ENCODE data around the gene ATM.

ATM gene

DNA sequence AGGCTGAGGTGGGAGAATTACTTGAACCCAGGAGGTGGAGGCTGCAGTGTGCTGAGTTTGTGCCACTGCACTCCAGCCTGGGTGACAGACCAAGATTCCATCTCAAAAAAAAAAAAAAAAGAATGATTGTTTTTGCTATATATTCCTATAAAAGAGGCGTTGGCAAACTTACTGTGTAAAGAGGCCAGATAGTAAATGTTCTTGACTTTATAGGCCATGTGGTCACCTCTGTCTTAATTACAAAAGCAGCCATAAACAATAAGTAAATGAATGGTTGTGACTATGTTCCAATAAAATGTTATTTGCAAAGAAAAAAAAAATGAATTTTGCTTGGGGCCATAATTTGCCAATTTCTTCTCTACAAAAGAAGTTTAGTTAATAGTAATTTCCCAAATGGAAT, 12.3 kb downstream of the ATM start:
- Histone ChIP-seq H3K4me2 (ENCODE audit: low read length) (no peak overlapping the region), H2AFZ (ENCODE audit: low read depth, low read length) (no peak overlapping the region), H4K20me1 (ENCODE audit: insufficient read depth, low read length) (peaks cover 4% of the 10 kb centered on the region; the same call in 1 of the 2 replicates), H3K27ac (ENCODE audit: low read length) (no peak overlapping the region), H3K27me3 (ENCODE audit: low read depth, low read length) (no peaks in the 10 kb centered on the region), H3K36me3 (replicated peaks; ENCODE audit: low read depth, low read length) (peaks cover 33% of the 10 kb centered on the region), H3K9ac (ENCODE audit: low read length) (no peak overlapping the region), H3K9me3 (ENCODE audit: insufficient read depth, low read length) (no peaks in the 10 kb centered on the region), H3K4me3 (ENCODE audit: low read length) (no peak overlapping the region), H3K4me1 (ENCODE audit: low read length) (peaks cover 18% of the 10 kb centered on the region), H3K79me2 (ENCODE audit: low read length) (no peaks in the 10 kb centered on the region)
- TF ChIP-seq, protein P1, sequence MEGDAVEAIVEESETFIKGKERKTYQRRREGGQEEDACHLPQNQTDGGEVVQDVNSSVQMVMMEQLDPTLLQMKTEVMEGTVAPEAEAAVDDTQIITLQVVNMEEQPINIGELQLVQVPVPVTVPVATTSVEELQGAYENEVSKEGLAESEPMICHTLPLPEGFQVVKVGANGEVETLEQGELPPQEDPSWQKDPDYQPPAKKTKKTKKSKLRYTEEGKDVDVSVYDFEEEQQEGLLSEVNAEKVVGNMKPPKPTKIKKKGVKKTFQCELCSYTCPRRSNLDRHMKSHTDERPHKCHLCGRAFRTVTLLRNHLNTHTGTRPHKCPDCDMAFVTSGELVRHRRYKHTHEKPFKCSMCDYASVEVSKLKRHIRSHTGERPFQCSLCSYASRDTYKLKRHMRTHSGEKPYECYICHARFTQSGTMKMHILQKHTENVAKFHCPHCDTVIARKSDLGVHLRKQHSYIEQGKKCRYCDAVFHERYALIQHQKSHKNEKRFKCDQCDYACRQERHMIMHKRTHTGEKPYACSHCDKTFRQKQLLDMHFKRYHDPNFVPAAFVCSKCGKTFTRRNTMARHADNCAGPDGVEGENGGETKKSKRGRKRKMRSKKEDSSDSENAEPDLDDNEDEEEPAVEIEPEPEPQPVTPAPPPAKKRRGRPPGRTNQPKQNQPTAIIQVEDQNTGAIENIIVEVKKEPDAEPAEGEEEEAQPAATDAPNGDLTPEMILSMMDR (IDR thresholded peaks at IDR 0.05; ENCODE audit: low read depth, low read length), result no peak
- no peak for TF ChIP-seq EZH2phosphoT487 (IDR thresholded peaks at IDR 0.05; ENCODE audit: low read depth)

DNA sequence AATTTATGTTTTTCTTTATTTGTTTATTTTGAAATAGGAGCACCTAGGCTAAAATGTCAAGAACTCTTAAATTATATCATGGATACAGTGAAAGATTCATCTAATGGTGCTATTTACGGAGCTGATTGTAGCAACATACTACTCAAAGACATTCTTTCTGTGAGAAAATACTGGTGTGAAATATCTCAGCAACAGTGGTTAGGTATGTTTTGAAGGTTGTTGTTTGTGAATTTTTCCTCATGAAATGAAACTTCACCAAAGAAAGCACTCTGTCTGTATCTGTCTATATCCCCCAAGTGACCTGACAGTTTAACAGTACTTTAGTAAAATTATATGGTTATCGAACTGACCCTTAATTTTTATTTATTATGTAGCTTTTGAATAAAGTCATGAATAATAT, 12.8 kb downstream of the ATM start:
- Histone ChIP-seq H3K4me3 (ENCODE audit: low read length) (no peak overlapping the region), H3K9me3 (ENCODE audit: insufficient read depth, low read length) (no peaks in the 10 kb centered on the region), H3K4me2 (ENCODE audit: low read length) (no peak overlapping the region), H3K27me3 (ENCODE audit: low read depth, low read length) (no peaks in the 10 kb centered on the region), H4K20me1 (ENCODE audit: insufficient read depth, low read length) (peaks cover 4% of the 10 kb centered on the region; the same call in 1 of the 2 replicates), H3K36me3 (replicated peaks; ENCODE audit: low read depth, low read length) (peaks cover 33% of the 10 kb centered on the region), H3K27ac (ENCODE audit: low read length) (peak overlapping the region; percentile 13; the same call in 1 of the 2 replicates), H3K4me1 (ENCODE audit: low read length) (peaks cover 18% of the 10 kb centered on the region), H3K79me2 (ENCODE audit: low read length) (no peaks in the 10 kb centered on the region), H2AFZ (ENCODE audit: low read depth, low read length) (no peak overlapping the region), H3K9ac (ENCODE audit: low read length) (no peak overlapping the region)
- TF ChIP-seq, protein P1 (IDR thresholded peaks at IDR 0.05; ENCODE audit: low read depth, low read length), result no peak
- no peak for TF ChIP-seq EZH2phosphoT487 (IDR thresholded peaks at IDR 0.05; ENCODE audit: low read depth)

DNA sequence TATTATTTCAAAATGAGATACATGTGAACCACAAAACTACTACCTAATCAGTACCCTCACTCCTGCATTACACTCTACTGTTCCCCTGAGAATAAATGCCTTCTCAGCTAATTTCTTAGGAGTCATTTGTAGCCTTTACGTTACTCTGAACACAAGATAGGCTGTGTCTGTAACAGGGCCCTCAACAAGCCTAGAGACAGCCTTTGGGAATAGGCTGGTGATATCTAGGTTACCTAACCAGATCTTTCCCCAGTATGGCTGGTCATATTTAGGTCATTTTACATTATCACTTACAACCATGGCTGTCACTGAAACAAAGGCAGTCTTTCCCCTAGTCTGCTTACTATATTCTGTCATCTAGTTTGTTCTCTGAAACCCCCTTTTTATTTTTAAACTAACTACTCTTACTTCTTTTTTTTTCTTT, 14.2 kb downstream of the ATM start:
- no peak overlapping the region for H3K4me3 ChIP-seq (ENCODE audit: low read length)
- H2AFZ ChIP-seq (ENCODE audit: low read depth, low read length), result no peak overlapping the region
- peaks cover 4% of the 10 kb centered on the region; the same call in 1 of the 2 replicates for H4K20me1 ChIP-seq (ENCODE audit: insufficient read depth, low read length)
- TF ChIP-seq, protein P1 (IDR thresholded peaks at IDR 0.05; ENCODE audit: low read depth, low read length), result no peak
- TF ChIP-seq EZH2phosphoT487 (IDR thresholded peaks at IDR 0.05; ENCODE audit: low read depth), result no peak
- no peaks in the 10 kb centered on the region for H3K79me2 ChIP-seq (ENCODE audit: low read length)
- H3K9me3 ChIP-seq (ENCODE audit: insufficient read depth, low read length), result no peaks in the 10 kb centered on the region
- 0 out of 2 replicates have a peak overlapping the region, but pooled peaks have one; percentile 4 for H3K4me2 ChIP-seq (ENCODE audit: low read length)
- H3K4me1 ChIP-seq (ENCODE audit: low read length), result peaks cover 18% of the 10 kb centered on the region
- H3K36me3 ChIP-seq (replicated peaks; ENCODE audit: low read depth, low read length), result peaks cover 30% of the 10 kb centered on the region
- H3K27ac ChIP-seq (ENCODE audit: low read length), result peak overlapping the region; percentile 31
- H3K9ac ChIP-seq (ENCODE audit: low read length), result no peak overlapping the region
- H3K27me3 ChIP-seq (ENCODE audit: low read depth, low read length), result no peaks in the 10 kb centered on the region

DNA sequence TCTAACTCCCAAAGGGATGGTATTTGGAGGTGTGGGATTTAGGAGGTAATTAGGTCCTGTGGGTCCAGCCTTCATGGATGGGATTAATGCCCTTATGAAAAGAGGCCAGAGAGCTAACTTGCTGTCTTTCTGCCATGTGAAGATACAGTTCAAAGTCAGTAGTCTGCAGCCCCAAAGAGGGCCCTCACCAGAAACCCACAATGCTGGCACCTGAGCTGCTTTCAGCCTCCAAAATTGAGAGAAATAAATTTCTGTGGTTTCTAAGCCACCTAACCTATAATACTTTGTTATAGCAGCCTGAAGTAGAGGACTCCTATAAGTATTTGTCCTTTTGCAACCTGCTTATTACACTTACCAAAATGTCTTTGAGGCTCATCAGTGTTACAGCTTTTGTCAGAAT, 16.2 kb downstream of the ATM start:
- H2AFZ ChIP-seq (ENCODE audit: low read depth, low read length), result no peak overlapping the region
- H4K20me1 ChIP-seq (ENCODE audit: insufficient read depth, low read length), result peaks cover 4% of the 10 kb centered on the region; the same call in 1 of the 2 replicates
- H3K4me2 ChIP-seq (ENCODE audit: low read length), result no peak overlapping the region
- no peak overlapping the region for H3K27ac ChIP-seq (ENCODE audit: low read length)
- peaks cover 18% of the 10 kb centered on the region for H3K4me1 ChIP-seq (ENCODE audit: low read length)
- H3K36me3 ChIP-seq (replicated peaks; ENCODE audit: low read depth, low read length), result peaks cover 29% of the 10 kb centered on the region
- no peaks in the 10 kb centered on the region for H3K27me3 ChIP-seq (ENCODE audit: low read depth, low read length)
- H3K9ac ChIP-seq (ENCODE audit: low read length), result no peak overlapping the region
- no peaks in the 10 kb centered on the region for H3K9me3 ChIP-seq (ENCODE audit: insufficient read depth, low read length)
- H3K79me2 ChIP-seq (ENCODE audit: low read length), result no peaks in the 10 kb centered on the region
- TF ChIP-seq, protein P1 (IDR thresholded peaks at IDR 0.05; ENCODE audit: low read depth, low read length), result no peak
- TF ChIP-seq EZH2phosphoT487 (IDR thresholded peaks at IDR 0.05; ENCODE audit: low read depth), result no peak
- H3K4me3 ChIP-seq (ENCODE audit: low read length), result no peak overlapping the region

All from OCI-LY3 (cell line).